ENCODE measurements around the gene ADAMTS16. TPM values are rescaled to one million over a fixed set of nuclear protein-coding genes. Genes with fewer than 3 reads are reported as not detected.

Gene ADAMTS16
- polyA plus RNA-seq, 1 experiment, result 0.04 TPM

DNA sequence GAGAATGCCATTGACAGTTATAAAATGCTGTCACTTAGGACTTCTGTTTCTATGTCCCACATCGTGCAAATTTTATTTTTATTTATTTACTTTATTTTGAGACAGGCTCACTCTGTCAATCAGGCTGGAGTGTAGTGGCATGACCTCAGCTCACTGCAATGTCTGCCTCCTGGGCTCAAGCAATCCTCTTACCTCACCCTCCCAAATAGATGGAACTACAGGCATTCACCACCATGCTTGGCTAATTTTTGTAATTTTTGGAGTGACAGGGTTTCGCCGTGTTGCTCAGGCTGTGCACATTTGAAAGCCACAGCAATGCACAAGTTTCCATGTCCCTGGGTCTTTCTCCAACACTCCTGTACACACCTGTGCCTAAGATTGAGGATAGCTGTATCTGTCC, 51.8 kb downstream of the ADAMTS16 start:
- Histone ChIP-seq H3K36me3 (ENCODE audit: control insufficient read depth, insufficient read depth, low read length) (no peaks in the 10 kb centered on the region), H3K4me3 (ENCODE audit: low read depth, low read length) (no peak overlapping the region), H3K27me3 (ENCODE audit: control insufficient read depth, insufficient read depth, low read length) (no peaks in the 10 kb centered on the region)
- no peak for DNase-seq (ENCODE audit: low read depth)
- TF ChIP-seq, protein P1, sequence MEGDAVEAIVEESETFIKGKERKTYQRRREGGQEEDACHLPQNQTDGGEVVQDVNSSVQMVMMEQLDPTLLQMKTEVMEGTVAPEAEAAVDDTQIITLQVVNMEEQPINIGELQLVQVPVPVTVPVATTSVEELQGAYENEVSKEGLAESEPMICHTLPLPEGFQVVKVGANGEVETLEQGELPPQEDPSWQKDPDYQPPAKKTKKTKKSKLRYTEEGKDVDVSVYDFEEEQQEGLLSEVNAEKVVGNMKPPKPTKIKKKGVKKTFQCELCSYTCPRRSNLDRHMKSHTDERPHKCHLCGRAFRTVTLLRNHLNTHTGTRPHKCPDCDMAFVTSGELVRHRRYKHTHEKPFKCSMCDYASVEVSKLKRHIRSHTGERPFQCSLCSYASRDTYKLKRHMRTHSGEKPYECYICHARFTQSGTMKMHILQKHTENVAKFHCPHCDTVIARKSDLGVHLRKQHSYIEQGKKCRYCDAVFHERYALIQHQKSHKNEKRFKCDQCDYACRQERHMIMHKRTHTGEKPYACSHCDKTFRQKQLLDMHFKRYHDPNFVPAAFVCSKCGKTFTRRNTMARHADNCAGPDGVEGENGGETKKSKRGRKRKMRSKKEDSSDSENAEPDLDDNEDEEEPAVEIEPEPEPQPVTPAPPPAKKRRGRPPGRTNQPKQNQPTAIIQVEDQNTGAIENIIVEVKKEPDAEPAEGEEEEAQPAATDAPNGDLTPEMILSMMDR (IDR thresholded peaks at IDR 0.05; ENCODE audit: insufficient read depth, low read depth, low read length), result no peak
- ChIA-PET CTCF (no interaction called here), POLR2A (no interaction called here)

DNA sequence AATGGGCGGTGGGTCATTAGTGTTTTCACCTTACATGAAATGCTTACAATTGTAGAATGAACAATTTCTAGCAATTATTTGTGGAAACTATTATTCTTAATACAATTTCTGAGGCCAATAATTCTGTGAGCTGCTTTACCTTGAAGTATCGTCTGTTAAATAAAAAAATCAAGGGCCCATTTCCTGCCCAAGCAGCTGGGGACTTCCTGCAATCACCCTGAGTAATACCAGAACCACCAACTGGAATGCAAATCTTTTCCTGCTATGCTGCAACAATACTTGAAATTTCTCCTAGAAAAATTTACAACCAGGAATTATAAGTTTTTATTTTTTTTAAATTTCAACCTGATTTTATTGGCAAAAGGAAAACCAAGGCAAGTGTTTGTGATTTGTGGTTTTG, 52.6 kb downstream of the ADAMTS16 start:
- no peaks in the 10 kb centered on the region for H3K27me3 ChIP-seq (ENCODE audit: control insufficient read depth, insufficient read depth, low read length)
- no peaks in the 10 kb centered on the region for H3K36me3 ChIP-seq (ENCODE audit: control insufficient read depth, insufficient read depth, low read length)
- TF ChIP-seq, protein P1 (IDR thresholded peaks at IDR 0.05; ENCODE audit: insufficient read depth, low read depth, low read length), result no peak
- no peak for DNase-seq (ENCODE audit: low read depth)
- CTCF ChIA-PET, result interaction anchor here (0.9 kb wide), 1 partner anchor 9 kb away, joined by 3 read pairs; no protein-coding TSS in a partner anchor
- POLR2A ChIA-PET, result no interaction called here
- no peak overlapping the region for H3K4me3 ChIP-seq (ENCODE audit: low read depth, low read length)

GRCh38 chr5:5195128-5195918, 55.2 kb downstream of the ADAMTS16 start:
- Histone ChIP-seq H3K27me3 (ENCODE audit: control insufficient read depth, insufficient read depth, low read length) (no peaks in the 10 kb centered on the region), H3K4me3 (ENCODE audit: low read depth, low read length) (no peak overlapping the region), H3K36me3 (ENCODE audit: control insufficient read depth, insufficient read depth, low read length) (no peaks in the 10 kb centered on the region)
- CTCF ChIA-PET, result interaction anchor here (0.6 to 1.2 kb wide), 2 partner anchors 8 to 31 kb away, joined by 3 to 5 read pairs; no protein-coding TSS in a partner anchor
- POLR2A ChIA-PET, result no interaction called here
- TF ChIP-seq, protein P1 (IDR thresholded peaks at IDR 0.05; ENCODE audit: insufficient read depth, low read depth, low read length), result no peak
- no peak for DNase-seq (ENCODE audit: low read depth)

DNA sequence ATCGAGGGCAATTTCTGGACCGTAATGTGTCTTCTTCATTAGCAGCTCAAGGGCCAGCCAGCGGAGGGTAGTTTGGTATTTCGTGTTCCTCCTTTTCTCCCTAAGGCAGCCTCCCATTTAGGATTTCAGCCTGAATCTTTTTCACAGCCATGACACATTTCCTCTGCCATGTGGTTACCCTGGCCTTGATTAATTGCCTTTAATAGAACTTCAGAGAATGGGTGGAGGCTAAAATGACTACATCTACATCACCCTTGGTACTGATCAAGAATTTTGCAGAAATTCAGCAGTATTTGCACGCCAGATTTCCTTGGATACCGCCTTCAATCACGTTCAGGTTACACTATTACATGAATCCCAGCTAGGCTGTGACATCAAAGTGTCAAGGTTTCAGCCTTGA, 58.0 kb downstream of the ADAMTS16 start:
- ChIA-PET POLR2A (no interaction called here), CTCF (interaction anchor here (0.7 to 1.1 kb wide), 2 partner anchors 11 to 57 kb away, joined by 3 read pairs; no protein-coding TSS in a partner anchor)
- H3K4me3 ChIP-seq (ENCODE audit: low read depth, low read length), result no peak overlapping the region
- DNase-seq (ENCODE audit: low read depth), result no peak
- no peaks in the 10 kb centered on the region for H3K27me3 ChIP-seq (ENCODE audit: control insufficient read depth, insufficient read depth, low read length)
- no peaks in the 10 kb centered on the region for H3K36me3 ChIP-seq (ENCODE audit: control insufficient read depth, insufficient read depth, low read length)
- TF ChIP-seq, protein P1 (IDR thresholded peaks at IDR 0.05; ENCODE audit: insufficient read depth, low read depth, low read length), result no peak

- ChIA-PET CTCF (interaction anchor here (0.7 to 1.2 kb wide), 2 partner anchors 50 to 58 kb away, joined by 3 read pairs; no protein-coding TSS in a partner anchor), POLR2A (no interaction called here)
- Histone ChIP-seq H3K27me3 (ENCODE audit: control insufficient read depth, insufficient read depth, low read length) (no peaks in the 10 kb centered on the region), H3K36me3 (ENCODE audit: control insufficient read depth, insufficient read depth, low read length) (no peaks in the 10 kb centered on the region), H3K4me3 (ENCODE audit: low read depth, low read length) (no peak overlapping the region)
- no peak for DNase-seq (ENCODE audit: low read depth)
- TF ChIP-seq, protein P1 (IDR thresholded peaks at IDR 0.05; ENCODE audit: insufficient read depth, low read depth, low read length), result no peak
Observed at GRCh38 chr5:5198815-5199214, 58.7 kb downstream of the ADAMTS16 start.
